Glutamatergic neuron (in vitro differentiated cells): ENCODE measurements around the gene TTPAL. TPM values are rescaled to one million over a fixed set of nuclear protein-coding genes. Genes with fewer than 3 reads are reported as not detected.

Experiments used
- DNase-seq: peaks from one replicate; pipeline ENCODE4 v3.0.0; 2022
- H3K27ac Mint-ChIP-seq: one replicate; pipeline ENCODE4 v1.8.0; 2020; ENCODE audit warnings: mild to moderate bottlenecking, mixed read lengths, inconsistent platforms; ENCODE audit not compliant: unreplicated experiment
- H3K27me3 Mint-ChIP-seq: one replicate; pipeline ENCODE4 v1.8.0; 2020; ENCODE audit warnings: mild to moderate bottlenecking, moderate library complexity, mixed read lengths, inconsistent platforms; ENCODE audit not compliant: unreplicated experiment
- H3K36me3 Mint-ChIP-seq: one replicate; pipeline ENCODE4 v1.8.0; 2020; ENCODE audit warnings: mild to moderate bottlenecking, mixed read lengths, inconsistent platforms; ENCODE audit not compliant: unreplicated experiment
- H3K4me1 Mint-ChIP-seq: one replicate; pipeline ENCODE4 v1.8.0; 2020; ENCODE audit warnings: mild to moderate bottlenecking, low read depth, mixed read lengths, inconsistent platforms; ENCODE audit not compliant: unreplicated experiment
- H3K4me3 Mint-ChIP-seq: one replicate; pipeline ENCODE4 v1.8.0; 2020; ENCODE audit warnings: mild to moderate bottlenecking, mixed read lengths, inconsistent platforms; ENCODE audit not compliant: unreplicated experiment
- H3K9me3 Mint-ChIP-seq: one replicate; pipeline ENCODE4 v1.8.0; 2020; ENCODE audit warnings: mild to moderate bottlenecking, moderate library complexity, mixed read lengths, inconsistent platforms; ENCODE audit not compliant: unreplicated experiment
- CTCF ChIP-seq: fragments of 200-600 bp; sonication (generic); IDR thresholded peaks from one replicate; pipeline ENCODE4 v1.5.0; 2021; ENCODE audit not compliant: partially characterized antibody, unreplicated experiment
- total RNA-seq: library from RNA; stranded (reverse); fragmentation: NEBNext Ultra II Directional; extraction: Animal tissue kit (Norgen Biotek cat#: 25700); gene quantifications from one replicate; pipeline ENCODE4 v1.2.1, GENCODE V29; 2021; ENCODE audit not compliant: unreplicated experiment

Gene TTPAL
- total RNA-seq, 1 donor from 2014 or later, result 18.9 TPM

- Mint-ChIP-seq H3K27ac (no peak overlapping the region), H3K4me1 (no peaks in the 10 kb centered on the region), H3K4me3 (no peak overlapping the region), H3K36me3 (no peaks in the 10 kb centered on the region), H3K27me3 (peaks cover 6% of the 10 kb centered on the region), H3K9me3 (no peaks in the 10 kb centered on the region)
- DNase-seq, result no peak
- no peak for TF ChIP-seq CTCF
Measured at GRCh38 chr20:44431118-44431501, 44.6 kb upstream of the TTPAL start.

GRCh38 chr20:44431502-44432234, 44.0 kb upstream of the TTPAL start:
- DNase-seq, result no peak
- H3K27ac Mint-ChIP-seq, result no peak overlapping the region
- H3K36me3 Mint-ChIP-seq, result no peaks in the 10 kb centered on the region
- H3K9me3 Mint-ChIP-seq, result peaks cover 2% of the 10 kb centered on the region
- TF ChIP-seq CTCF, result no peak
- no peak overlapping the region for H3K4me3 Mint-ChIP-seq
- H3K4me1 Mint-ChIP-seq, result no peaks in the 10 kb centered on the region
- peaks cover 6% of the 10 kb centered on the region for H3K27me3 Mint-ChIP-seq

GRCh38 chr20:44432618-44433577, 42.8 kb upstream of the TTPAL start:
- DNase-seq, result no peak
- H3K27ac Mint-ChIP-seq, result no peak overlapping the region
- H3K27me3 Mint-ChIP-seq, result peaks cover 4% of the 10 kb centered on the region
- peaks cover 2% of the 10 kb centered on the region for H3K9me3 Mint-ChIP-seq
- no peak overlapping the region for H3K4me3 Mint-ChIP-seq
- no peaks in the 10 kb centered on the region for H3K36me3 Mint-ChIP-seq
- no peaks in the 10 kb centered on the region for H3K4me1 Mint-ChIP-seq
- TF ChIP-seq CTCF, result no peak

- no peak for TF ChIP-seq CTCF
- no peaks in the 10 kb centered on the region for H3K36me3 Mint-ChIP-seq
- H3K27me3 Mint-ChIP-seq, result no peaks in the 10 kb centered on the region
- no peak for DNase-seq
- H3K4me3 Mint-ChIP-seq, result no peak overlapping the region
- H3K4me1 Mint-ChIP-seq, result no peaks in the 10 kb centered on the region
- H3K27ac Mint-ChIP-seq, result no peak overlapping the region
- peaks cover 2% of the 10 kb centered on the region for H3K9me3 Mint-ChIP-seq
Measured at GRCh38 chr20:44433751-44434538, 41.7 kb upstream of the TTPAL start.
